Cardiac muscle cell (in vitro differentiated cells and primary cell): ENCODE measurements around the gene CD244. TPM values are rescaled to one million over a fixed set of nuclear protein-coding genes. Genes with fewer than 3 reads are reported as not detected.

ENCODE experiments used
- DNase-seq, 2 donors: peaks; one replicate each; pipeline versions ENCODE4 v3.0.0 to v3.0.0-alpha.2; 2010 to 2017; ENCODE audit warnings: low read depth in 1 of 2, low spot score in 1 of 2
- H3K27ac ChIP-seq: fragments of 200-600 bp; sonication (generic); 2 replicates; pipeline ENCODE4 v1.5.1; 2016
- H3K27me3 ChIP-seq: fragments of 200-600 bp; sonication (generic); 2 replicates; pipeline ENCODE4 v1.6.0; 2016; ENCODE audit warnings: control low read depth
- H3K36me3 ChIP-seq: fragments of 200-600 bp; sonication (generic); 2 replicates; pipeline ENCODE4 v1.5.1; 2016; ENCODE audit warnings: control low read depth
- H3K4me1 ChIP-seq: fragments of 200-600 bp; sonication (generic); 2 replicates; pipeline ENCODE4 v1.8.1; 2017; ENCODE audit warnings: low read depth, mild to moderate bottlenecking, mixed run types
- H3K4me3 ChIP-seq: fragments of 200-600 bp; sonication (generic); 2 replicates; pipeline ENCODE4 v1.5.1; 2016; ENCODE audit warnings: mild to moderate bottlenecking
- H3K9me3 ChIP-seq: fragments of 200-600 bp; sonication (generic); 2 replicates; pipeline ENCODE4 v1.5.1; 2017; ENCODE audit warnings: low read depth, mild to moderate bottlenecking, control low read depth
- polyA plus RNA-seq: library from polyadenylated mRNA; unstranded; fragments of >200 nt; fragmentation: Nextera tagmentation; extraction: Ambion mirVana; gene quantifications from 2 replicates; pipeline ENCODE4 v1.2.1, GENCODE V29; 2016
- total RNA-seq: library from RNA; depleted of rRNA; stranded (reverse); fragments of >200 nt; gene quantifications from 2 replicates; pipeline ENCODE4 v1.2.3, GENCODE V29; 2016
- TF ChIP-seq, protein P1 (sequence below): IDR thresholded peaks from 2 replicates; pipeline ENCODE4 v1.5.1; 2012; ENCODE audit warnings: low read depth, mild to moderate bottlenecking, low read length

The CD244 gene
- total and polyA plus RNA-seq, 2 experiments from 2014 or later = 0.11 TPM; not detected in 1

DNA sequence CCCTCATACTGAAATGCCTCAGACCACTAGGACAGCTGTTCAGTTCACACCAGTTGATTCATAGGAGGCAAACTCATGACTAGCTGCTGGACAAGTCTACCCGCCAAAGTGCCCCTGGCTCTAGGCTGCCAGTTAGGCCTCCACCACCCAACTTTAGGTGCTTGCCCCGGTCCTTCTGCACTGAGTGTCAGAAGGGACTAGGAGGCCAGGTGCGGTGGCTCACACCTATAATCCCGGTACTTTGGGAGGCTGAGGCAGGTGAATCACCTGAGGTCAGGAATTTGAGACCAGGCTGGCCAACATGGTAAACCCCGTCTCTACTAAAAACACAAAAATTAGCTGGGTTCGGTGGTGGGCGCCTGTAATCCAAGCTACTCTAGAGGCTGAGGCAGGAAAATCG lies 47.8 kb downstream of the CD244 start:
- TF ChIP-seq, protein P1, sequence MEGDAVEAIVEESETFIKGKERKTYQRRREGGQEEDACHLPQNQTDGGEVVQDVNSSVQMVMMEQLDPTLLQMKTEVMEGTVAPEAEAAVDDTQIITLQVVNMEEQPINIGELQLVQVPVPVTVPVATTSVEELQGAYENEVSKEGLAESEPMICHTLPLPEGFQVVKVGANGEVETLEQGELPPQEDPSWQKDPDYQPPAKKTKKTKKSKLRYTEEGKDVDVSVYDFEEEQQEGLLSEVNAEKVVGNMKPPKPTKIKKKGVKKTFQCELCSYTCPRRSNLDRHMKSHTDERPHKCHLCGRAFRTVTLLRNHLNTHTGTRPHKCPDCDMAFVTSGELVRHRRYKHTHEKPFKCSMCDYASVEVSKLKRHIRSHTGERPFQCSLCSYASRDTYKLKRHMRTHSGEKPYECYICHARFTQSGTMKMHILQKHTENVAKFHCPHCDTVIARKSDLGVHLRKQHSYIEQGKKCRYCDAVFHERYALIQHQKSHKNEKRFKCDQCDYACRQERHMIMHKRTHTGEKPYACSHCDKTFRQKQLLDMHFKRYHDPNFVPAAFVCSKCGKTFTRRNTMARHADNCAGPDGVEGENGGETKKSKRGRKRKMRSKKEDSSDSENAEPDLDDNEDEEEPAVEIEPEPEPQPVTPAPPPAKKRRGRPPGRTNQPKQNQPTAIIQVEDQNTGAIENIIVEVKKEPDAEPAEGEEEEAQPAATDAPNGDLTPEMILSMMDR = no peak

DNA sequence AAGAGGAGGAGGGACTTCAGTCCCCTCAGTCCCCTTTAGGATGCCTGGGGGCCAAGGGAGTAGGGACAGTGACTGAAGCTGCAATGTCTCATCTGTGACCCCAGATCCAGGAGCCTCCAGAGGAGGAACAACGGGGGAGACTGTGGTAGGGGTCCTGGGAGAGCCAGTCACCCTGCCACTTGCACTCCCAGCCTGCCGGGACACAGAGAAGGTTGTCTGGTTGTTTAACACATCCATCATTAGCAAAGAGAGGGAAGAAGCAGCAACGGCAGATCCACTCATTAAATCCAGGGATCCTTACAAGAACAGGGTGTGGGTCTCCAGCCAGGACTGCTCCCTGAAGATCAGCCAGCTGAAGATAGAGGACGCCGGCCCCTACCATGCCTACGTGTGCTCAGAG lies 48.4 kb downstream of the CD244 start:
- no peak for DNase-seq
- TF ChIP-seq, protein P1 = no peak
- Histone ChIP-seq H3K9me3 (no peaks in the 10 kb centered on the region), H3K27me3 (no peaks in the 10 kb centered on the region), H3K4me1 (no peaks in the 10 kb centered on the region), H3K4me3 (no peak overlapping the region), H3K27ac (no peak overlapping the region), H3K36me3 (no peaks in the 10 kb centered on the region)

More for the DNA sequence above, 47.8 kb downstream of the CD244 start:
- Histone ChIP-seq H3K9me3 (no peaks in the 10 kb centered on the region), H3K27me3 (no peaks in the 10 kb centered on the region), H3K4me1 (no peaks in the 10 kb centered on the region), H3K36me3 (no peaks in the 10 kb centered on the region), H3K4me3 (no peak overlapping the region), H3K27ac (no peak overlapping the region)
- DNase-seq = no peak

- TF ChIP-seq, protein P1 = no peak
- Histone ChIP-seq H3K27ac (no peak overlapping the region), H3K27me3 (no peaks in the 10 kb centered on the region), H3K9me3 (no peaks in the 10 kb centered on the region), H3K4me3 (no peak overlapping the region), H3K4me1 (no peaks in the 10 kb centered on the region), H3K36me3 (no peaks in the 10 kb centered on the region)
- peak in 1 of 2 donors; percentile 5 for DNase-seq
Observed at GRCh38 chr1:160813215-160813614, 49.5 kb downstream of the CD244 start.

DNA sequence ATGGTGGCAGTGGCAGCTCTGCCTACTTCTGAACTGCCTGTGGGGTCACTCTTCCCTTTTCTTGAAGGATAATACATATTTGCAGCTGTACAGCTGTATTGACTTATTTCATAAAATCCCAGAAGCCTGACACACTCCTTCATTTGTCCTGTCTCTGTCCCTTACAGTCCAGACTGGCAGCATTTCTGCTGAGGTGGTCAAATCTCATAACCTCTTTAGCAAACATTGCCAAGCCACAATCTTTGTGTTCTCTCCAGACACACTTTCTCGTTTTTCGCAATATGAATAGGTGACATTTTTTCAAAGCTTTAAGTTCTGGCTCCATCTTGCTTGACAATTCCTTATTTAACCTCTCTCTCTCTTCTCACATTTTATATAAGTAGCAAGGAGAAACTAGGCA lies 51.5 kb downstream of the CD244 start:
- no peak overlapping the region for H3K27ac ChIP-seq
- TF ChIP-seq, protein P1 = no peak
- no peaks in the 10 kb centered on the region for H3K27me3 ChIP-seq
- H3K36me3 ChIP-seq = no peaks in the 10 kb centered on the region
- no peaks in the 10 kb centered on the region for H3K9me3 ChIP-seq
- H3K4me1 ChIP-seq = no peaks in the 10 kb centered on the region
- H3K4me3 ChIP-seq = no peak overlapping the region
- DNase-seq = no peak

DNA sequence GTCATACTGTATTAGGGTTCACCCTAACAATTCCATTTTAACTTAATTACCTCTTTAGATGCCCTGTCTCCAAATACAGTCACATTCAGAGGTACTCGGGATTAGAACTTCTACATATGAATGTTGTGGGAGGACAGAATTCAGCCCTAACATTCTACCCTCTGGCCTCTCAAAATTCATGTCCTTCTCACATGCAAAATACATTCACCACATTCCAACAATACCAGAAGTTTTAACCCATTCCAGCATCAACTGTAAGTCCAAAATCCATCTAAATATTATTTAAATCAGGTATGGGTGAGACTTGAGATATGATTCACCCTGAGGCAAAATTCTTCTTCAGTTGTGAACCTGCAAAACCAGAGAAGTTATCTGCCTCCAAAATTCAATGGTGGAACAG lies 52.2 kb downstream of the CD244 start:
- Histone ChIP-seq H3K4me1 (no peaks in the 10 kb centered on the region), H3K9me3 (no peaks in the 10 kb centered on the region), H3K4me3 (no peak overlapping the region), H3K27ac (no peak overlapping the region), H3K27me3 (no peaks in the 10 kb centered on the region), H3K36me3 (no peaks in the 10 kb centered on the region)
- DNase-seq = peak in 1 of 2 donors; percentile 5
- TF ChIP-seq, protein P1 = no peak

GRCh38 chr1:160808289-160808688 lies 54.4 kb downstream of the CD244 start:
- H3K4me1 ChIP-seq = no peaks in the 10 kb centered on the region
- no peak overlapping the region for H3K4me3 ChIP-seq
- no peaks in the 10 kb centered on the region for H3K36me3 ChIP-seq
- no peaks in the 10 kb centered on the region for H3K27me3 ChIP-seq
- H3K27ac ChIP-seq = no peak overlapping the region
- TF ChIP-seq, protein P1 = no peak
- no peaks in the 10 kb centered on the region for H3K9me3 ChIP-seq
- no peak for DNase-seq
